PC-9 (cell line): Measurements from ENCODE around the gene F9.

ENCODE experiments used
- EZH2 ChIP-seq: fragments of 200-600 bp; sonication (generic); IDR thresholded peaks from 2 replicates; pipeline ENCODE4 v1.8.0; 2017; ENCODE audit warnings: antibody characterized with exemption, low read depth
- TF ChIP-seq, protein P1 (sequence below): fragments of 200-600 bp; sonication (generic); conservative IDR thresholded peaks from 2 replicates; pipeline ENCODE4 v1.6.1; 2017; ENCODE audit warnings: mixed run types, antibody characterized with exemption, mild to moderate bottlenecking, moderate library complexity

DNA sequence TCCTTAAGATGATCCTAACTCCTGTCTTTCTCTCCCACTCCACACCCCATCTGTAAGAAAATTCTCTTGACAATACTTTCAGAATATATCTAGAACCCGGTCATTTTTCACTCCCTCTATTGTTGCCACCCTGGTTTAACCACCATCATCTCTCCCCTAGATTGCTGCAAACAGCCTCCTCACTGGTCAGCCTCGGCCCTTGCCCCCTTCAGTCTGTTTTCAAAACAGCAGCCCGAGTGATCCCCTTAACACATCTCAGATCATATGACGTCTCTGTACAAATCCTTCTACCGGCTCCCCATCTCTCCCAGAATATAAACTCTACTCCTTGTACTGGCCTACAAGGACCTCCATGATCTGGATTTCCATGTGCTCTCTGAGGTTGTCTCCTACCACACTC lies 35.2 kb upstream of the F9 start:
- TF ChIP-seq, protein P1, sequence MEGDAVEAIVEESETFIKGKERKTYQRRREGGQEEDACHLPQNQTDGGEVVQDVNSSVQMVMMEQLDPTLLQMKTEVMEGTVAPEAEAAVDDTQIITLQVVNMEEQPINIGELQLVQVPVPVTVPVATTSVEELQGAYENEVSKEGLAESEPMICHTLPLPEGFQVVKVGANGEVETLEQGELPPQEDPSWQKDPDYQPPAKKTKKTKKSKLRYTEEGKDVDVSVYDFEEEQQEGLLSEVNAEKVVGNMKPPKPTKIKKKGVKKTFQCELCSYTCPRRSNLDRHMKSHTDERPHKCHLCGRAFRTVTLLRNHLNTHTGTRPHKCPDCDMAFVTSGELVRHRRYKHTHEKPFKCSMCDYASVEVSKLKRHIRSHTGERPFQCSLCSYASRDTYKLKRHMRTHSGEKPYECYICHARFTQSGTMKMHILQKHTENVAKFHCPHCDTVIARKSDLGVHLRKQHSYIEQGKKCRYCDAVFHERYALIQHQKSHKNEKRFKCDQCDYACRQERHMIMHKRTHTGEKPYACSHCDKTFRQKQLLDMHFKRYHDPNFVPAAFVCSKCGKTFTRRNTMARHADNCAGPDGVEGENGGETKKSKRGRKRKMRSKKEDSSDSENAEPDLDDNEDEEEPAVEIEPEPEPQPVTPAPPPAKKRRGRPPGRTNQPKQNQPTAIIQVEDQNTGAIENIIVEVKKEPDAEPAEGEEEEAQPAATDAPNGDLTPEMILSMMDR: no peak
- no peak for TF ChIP-seq EZH2
